Measurements from ENCODE around the gene FAM131A. TPM values are rescaled to one million over a fixed set of nuclear protein-coding genes. Genes with fewer than 3 reads are reported as not detected.

Gene FAM131A, protein sequence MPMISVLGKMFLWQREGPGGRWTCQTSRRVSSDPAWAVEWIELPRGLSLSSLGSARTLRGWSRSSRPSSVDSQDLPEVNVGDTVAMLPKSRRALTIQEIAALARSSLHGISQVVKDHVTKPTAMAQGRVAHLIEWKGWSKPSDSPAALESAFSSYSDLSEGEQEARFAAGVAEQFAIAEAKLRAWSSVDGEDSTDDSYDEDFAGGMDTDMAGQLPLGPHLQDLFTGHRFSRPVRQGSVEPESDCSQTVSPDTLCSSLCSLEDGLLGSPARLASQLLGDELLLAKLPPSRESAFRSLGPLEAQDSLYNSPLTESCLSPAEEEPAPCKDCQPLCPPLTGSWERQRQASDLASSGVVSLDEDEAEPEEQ
- total RNA-seq: 10 to 100 TPM; 19.2 to 35.1 (median 22.5) TPM

DNA sequence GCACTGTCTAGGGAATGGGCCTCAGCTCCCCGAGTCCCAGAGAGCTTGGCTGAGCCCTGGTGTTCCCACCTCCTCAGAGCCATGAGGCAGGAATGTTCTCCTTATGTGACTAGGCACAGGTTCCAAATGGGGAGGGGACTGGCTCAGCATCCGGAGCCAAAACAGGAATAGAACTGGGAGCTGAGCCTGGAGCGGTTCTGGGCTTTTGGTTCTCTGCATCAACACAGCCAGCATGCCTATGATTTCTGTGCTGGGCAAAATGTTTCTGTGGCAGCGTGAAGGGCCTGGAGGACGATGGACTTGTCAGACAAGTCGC lies at the start of gene FAM131A:
TSS of gene FAM131A (plus strand) at position 202 of the 316 bp plus-strand sequence. CDS start at position 233, 31 bp downstream.
- Histone ChIP-seq H3K36me3 (peaks cover 24 to 35% of the 10 kb centered on the region in 2 donors), H3K9me3 (no peaks in the 10 kb centered on the region), H3K27me3 (no peaks in the 10 kb centered on the region), H3K4me3 (replicated peaks in 1 of 3) (peak within 1 kb of the TSS; percentile 34 to 73 (median 43)), H3K27ac (peak within 1 kb of the TSS; percentile 91 to 96 (median 91)), H3K4me1 (peaks cover 24 to 28% of the 10 kb centered on the region in 2 donors)
- peak in 1 of 2 donors; percentile 52 for DNase-seq
- TF ChIP-seq, protein P1, sequence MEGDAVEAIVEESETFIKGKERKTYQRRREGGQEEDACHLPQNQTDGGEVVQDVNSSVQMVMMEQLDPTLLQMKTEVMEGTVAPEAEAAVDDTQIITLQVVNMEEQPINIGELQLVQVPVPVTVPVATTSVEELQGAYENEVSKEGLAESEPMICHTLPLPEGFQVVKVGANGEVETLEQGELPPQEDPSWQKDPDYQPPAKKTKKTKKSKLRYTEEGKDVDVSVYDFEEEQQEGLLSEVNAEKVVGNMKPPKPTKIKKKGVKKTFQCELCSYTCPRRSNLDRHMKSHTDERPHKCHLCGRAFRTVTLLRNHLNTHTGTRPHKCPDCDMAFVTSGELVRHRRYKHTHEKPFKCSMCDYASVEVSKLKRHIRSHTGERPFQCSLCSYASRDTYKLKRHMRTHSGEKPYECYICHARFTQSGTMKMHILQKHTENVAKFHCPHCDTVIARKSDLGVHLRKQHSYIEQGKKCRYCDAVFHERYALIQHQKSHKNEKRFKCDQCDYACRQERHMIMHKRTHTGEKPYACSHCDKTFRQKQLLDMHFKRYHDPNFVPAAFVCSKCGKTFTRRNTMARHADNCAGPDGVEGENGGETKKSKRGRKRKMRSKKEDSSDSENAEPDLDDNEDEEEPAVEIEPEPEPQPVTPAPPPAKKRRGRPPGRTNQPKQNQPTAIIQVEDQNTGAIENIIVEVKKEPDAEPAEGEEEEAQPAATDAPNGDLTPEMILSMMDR (IDR thresholded peaks at IDR 0.05): no peak
- no peak for TF ChIP-seq POLR2A (IDR thresholded peaks at IDR 0.05)
- intact Hi-C loops (cut with DNase I): no loop called here
- WGBS, 2 donors: 54 to 67% methylated on average over 6 of the region's 6 CpGs

DNA sequence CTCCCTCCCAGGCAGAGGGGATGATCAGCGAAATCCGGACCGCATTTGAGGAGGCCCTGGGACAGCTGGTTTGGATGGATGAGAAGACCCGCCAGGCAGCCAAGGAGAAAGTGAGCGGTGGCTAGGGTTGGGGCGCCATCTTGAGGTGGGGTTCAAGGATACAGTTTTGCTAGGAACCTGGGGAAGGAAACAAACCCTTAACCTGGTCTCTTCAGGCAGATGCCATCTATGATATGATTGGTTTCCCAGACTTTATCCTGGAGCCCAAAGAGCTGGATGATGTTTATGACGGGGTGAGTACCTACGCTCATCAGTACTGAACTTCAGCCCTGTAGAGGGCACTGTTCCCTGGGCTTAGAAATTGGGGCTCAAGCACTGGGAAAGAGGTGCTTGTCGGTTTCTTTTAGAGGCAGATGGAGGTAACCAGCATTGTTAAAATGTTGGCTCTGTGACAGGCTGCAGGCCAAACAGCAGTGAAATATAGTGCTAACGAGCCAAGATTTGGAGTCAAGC lies 47.9 kb upstream of the FAM131A start:
- WGBS, 2 donors: 7 to 12% methylated on average over 10 of the region's 10 CpGs
- no peaks in the 10 kb centered on the region for H3K27me3 ChIP-seq
- no peaks in the 10 kb centered on the region for H3K36me3 ChIP-seq
- H3K4me3 ChIP-seq (replicated peaks in 1 of 3): no peak overlapping the region
- peak; percentile 44 to 49 for DNase-seq
- TF ChIP-seq POLR2A (IDR thresholded peaks at IDR 0.05): no peak
- TF ChIP-seq, protein P1 (IDR thresholded peaks at IDR 0.05): peak in 4 of 6 experiments; percentile 41 to 67 (median 54)
- H3K9me3 ChIP-seq: no peaks in the 10 kb centered on the region
- intact Hi-C loops (cut with DNase I): loop anchor here (10.0 kb wide), 1 partner anchor 55 kb away; no protein-coding TSS in a partner anchor
- H3K27ac ChIP-seq: no peak overlapping the region
- no peaks in the 10 kb centered on the region for H3K4me1 ChIP-seq

DNA sequence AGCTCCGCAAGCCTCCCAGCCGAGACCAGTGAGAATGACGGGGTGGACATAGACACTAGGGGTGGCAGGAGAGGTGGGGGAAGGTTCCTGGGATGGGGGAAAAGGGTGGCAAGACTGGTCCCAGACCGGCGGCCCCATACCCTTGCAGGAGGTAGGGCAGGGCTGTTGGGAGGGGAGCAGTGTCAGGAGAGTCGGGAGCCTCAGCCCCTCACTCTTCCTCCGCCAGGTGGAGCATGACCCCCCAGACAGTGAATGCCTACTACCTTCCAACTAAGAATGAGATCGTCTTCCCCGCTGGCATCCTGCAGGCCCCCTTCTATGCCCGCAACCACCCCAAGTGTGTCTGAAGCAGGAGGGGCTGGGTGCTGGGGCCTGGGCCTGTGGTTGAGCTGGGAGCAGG lies 47.1 kb upstream of the FAM131A start:
- Histone ChIP-seq H3K4me1 (no peaks in the 10 kb centered on the region), H3K9me3 (no peaks in the 10 kb centered on the region), H3K36me3 (no peaks in the 10 kb centered on the region), H3K4me3 (replicated peaks in 1 of 3) (no peak overlapping the region), H3K27ac (no peak overlapping the region), H3K27me3 (no peaks in the 10 kb centered on the region)
- TF ChIP-seq, protein P1 (IDR thresholded peaks at IDR 0.05): no peak
- TF ChIP-seq POLR2A (IDR thresholded peaks at IDR 0.05): no peak
- intact Hi-C loops (cut with DNase I): loop anchor here (5.0 kb wide), 1 partner anchor 393 kb away; no protein-coding TSS in a partner anchor
- DNase-seq: peak in 1 of 2 donors; percentile 15
- 58 to 66% methylated on average over 9 to 10 of the region's 10 CpGs for WGBS, 2 donors

DNA sequence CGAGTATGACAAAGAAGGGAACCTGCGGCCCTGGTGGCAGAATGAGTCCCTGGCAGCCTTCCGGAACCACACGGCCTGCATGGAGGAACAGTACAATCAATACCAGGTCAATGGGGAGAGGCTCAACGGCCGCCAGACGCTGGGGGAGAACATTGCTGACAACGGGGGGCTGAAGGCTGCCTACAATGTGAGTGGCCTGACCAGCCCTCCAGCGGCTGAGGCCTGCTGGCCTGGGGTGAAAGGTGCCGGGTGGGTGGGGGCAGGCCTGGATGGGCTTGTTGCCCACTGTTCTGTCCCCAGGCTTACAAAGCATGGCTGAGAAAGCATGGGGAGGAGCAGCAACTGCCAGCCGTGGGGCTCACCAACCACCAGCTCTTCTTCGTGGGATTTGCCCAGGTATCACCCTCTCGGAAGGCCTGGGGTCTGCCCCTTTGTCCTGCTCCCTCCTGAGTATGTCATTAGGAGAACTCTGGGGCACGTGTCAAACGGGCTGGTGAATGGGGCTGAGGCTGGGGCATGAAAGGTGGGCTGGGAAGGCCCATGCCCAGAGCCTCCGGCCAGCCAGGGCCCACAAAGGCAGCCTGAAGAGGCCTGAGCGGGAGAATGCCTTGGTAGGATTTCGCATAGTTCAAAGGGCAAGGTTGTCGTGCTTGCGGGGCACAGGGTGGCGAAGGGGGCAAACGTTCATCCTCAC lies 46.2 kb upstream of the FAM131A start:
- no peak overlapping the region for H3K4me3 ChIP-seq (replicated peaks in 1 of 3)
- no peak overlapping the region for H3K27ac ChIP-seq
- H3K4me1 ChIP-seq: no peaks in the 10 kb centered on the region
- no peak for DNase-seq
- WGBS, 2 donors: 91 to 94% methylated on average over 19 to 22 of the region's 22 CpGs
- no peaks in the 10 kb centered on the region for H3K36me3 ChIP-seq
- no peaks in the 10 kb centered on the region for H3K27me3 ChIP-seq
- no peaks in the 10 kb centered on the region for H3K9me3 ChIP-seq
- intact Hi-C loops (cut with DNase I): loop anchor here (5.0 kb wide), 1 partner anchor 394 kb away; no protein-coding TSS in a partner anchor
- TF ChIP-seq POLR2A (IDR thresholded peaks at IDR 0.05): no peak
- TF ChIP-seq, protein P1 (IDR thresholded peaks at IDR 0.05): no peak

All from thyroid gland (tissue), 4 donors.